Neural progenitor cell (in vitro differentiated cells): ENCODE results near the gene ICA1L.

ENCODE experiments used
- EZH2 ChIP-seq: fragments of 200-600 bp; sonication (generic); IDR thresholded peaks from 2 replicates; pipeline ENCODE4 v1.6.1; 2017; ENCODE audit warnings: antibody characterized with exemption, mild to moderate bottlenecking, moderate library complexity
- TF ChIP-seq, protein P1 (sequence below): fragments of 200-600 bp; sonication (generic); IDR thresholded peaks from 2 replicates; pipeline ENCODE4 v1.5.1; 2017; ENCODE audit warnings: antibody characterized with exemption, mild to moderate bottlenecking

DNA sequence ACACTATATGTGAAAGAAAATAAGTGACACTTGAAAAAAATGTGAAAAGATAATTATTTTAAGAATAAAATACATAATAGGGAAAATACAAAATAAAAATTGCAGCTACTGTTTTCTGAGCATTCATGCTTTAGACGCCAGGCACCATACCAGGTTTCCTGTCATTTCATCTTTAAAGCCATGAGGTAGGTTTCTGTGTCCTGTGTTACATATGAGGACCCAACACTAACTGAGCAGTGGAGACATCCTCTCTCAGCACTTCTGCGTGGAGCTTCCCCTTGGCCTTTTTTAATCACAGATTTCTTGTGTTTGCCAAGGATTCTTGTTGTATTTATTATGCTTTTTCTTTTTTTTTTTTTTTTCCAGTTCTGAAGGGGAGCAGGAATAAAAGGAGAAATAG is 119.5 kb downstream of the ICA1L start:
- TF ChIP-seq, protein P1, sequence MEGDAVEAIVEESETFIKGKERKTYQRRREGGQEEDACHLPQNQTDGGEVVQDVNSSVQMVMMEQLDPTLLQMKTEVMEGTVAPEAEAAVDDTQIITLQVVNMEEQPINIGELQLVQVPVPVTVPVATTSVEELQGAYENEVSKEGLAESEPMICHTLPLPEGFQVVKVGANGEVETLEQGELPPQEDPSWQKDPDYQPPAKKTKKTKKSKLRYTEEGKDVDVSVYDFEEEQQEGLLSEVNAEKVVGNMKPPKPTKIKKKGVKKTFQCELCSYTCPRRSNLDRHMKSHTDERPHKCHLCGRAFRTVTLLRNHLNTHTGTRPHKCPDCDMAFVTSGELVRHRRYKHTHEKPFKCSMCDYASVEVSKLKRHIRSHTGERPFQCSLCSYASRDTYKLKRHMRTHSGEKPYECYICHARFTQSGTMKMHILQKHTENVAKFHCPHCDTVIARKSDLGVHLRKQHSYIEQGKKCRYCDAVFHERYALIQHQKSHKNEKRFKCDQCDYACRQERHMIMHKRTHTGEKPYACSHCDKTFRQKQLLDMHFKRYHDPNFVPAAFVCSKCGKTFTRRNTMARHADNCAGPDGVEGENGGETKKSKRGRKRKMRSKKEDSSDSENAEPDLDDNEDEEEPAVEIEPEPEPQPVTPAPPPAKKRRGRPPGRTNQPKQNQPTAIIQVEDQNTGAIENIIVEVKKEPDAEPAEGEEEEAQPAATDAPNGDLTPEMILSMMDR: no peak
- TF ChIP-seq EZH2: no peak
